Nephron (organoid): ENCODE results near the gene LMBR1.
"Not testable (repeated sequence)": the region's sequence is repeated elsewhere in the genome, so short reads cannot be mapped to it uniquely, and the experiment has no call there.

Experiments
- H3K27ac Mint-ChIP-seq, 3 experiments: 2 replicates each; pipeline ENCODE4 v1.8.0; 2020; ENCODE audit warnings: mixed read lengths in 3 of 3, mild to moderate bottlenecking in 2 of 3, moderate library complexity in 1 of 3
- H3K27me3 Mint-ChIP-seq: 2 replicates; pipeline ENCODE4 v1.8.0; 2021; ENCODE audit warnings: low read depth, mild to moderate bottlenecking, moderate library complexity, mixed read lengths
- H3K36me3 Mint-ChIP-seq: 2 replicates; pipeline ENCODE4 v1.8.0; 2020; ENCODE audit warnings: low read depth, mixed read lengths
- H3K4me1 Mint-ChIP-seq: 2 replicates; pipeline ENCODE4 v1.8.0; 2020; ENCODE audit warnings: mixed read lengths
- H3K4me3 Mint-ChIP-seq, 3 experiments: 2 replicates each; pipeline ENCODE4 v1.8.0; 2020; ENCODE audit warnings: mild to moderate bottlenecking in 3 of 3, mixed read lengths in 3 of 3, moderate library complexity in 2 of 3
- H3K9me3 Mint-ChIP-seq: 2 replicates; pipeline ENCODE4 v1.8.0; 2020; ENCODE audit warnings: mixed read lengths
- CTCF ChIP-seq, 3 experiments: fragments of 200-600 bp; sonication (generic); IDR thresholded peaks; one replicate each; pipeline ENCODE4 v1.5.0; 2021; ENCODE audit warnings: antibody characterized with exemption in 3 of 3; ENCODE audit not compliant: unreplicated experiment in 3 of 3

Gene LMBR1

GRCh38 chr7:156857757-156858156 lies 35.2 kb downstream of the LMBR1 start:
- Mint-ChIP-seq H3K27ac (no peak overlapping the region), H3K27me3 (no peaks in the 10 kb centered on the region), H3K4me3 (no peak overlapping the region), H3K4me1 (no peaks in the 10 kb centered on the region), H3K36me3 (peaks cover 81% of the 10 kb centered on the region), H3K9me3 (peaks cover 69% of the 10 kb centered on the region)
- TF ChIP-seq CTCF (IDR thresholded peaks at IDR 0.05; ENCODE audit: unreplicated experiment in 3 of 3) = no peak

GRCh38 chr7:156854654-156855053 lies 38.3 kb downstream of the LMBR1 start:
- no peak overlapping the region for H3K27ac Mint-ChIP-seq
- peaks cover 58% of the 10 kb centered on the region for H3K9me3 Mint-ChIP-seq
- H3K27me3 Mint-ChIP-seq = no peaks in the 10 kb centered on the region
- peaks cover 67% of the 10 kb centered on the region for H3K36me3 Mint-ChIP-seq
- H3K4me1 Mint-ChIP-seq = no peaks in the 10 kb centered on the region
- H3K4me3 Mint-ChIP-seq = no peak overlapping the region
- no peak for TF ChIP-seq CTCF (IDR thresholded peaks at IDR 0.05; ENCODE audit: unreplicated experiment in 3 of 3)

- no peak for TF ChIP-seq CTCF (IDR thresholded peaks at IDR 0.05; ENCODE audit: unreplicated experiment in 3 of 3)
- Mint-ChIP-seq H3K36me3 (peaks cover 32% of the 10 kb centered on the region), H3K4me1 (no peaks in the 10 kb centered on the region), H3K27me3 (peaks cover 5% of the 10 kb centered on the region), H3K4me3 (no peak overlapping the region), H3K27ac (no peak overlapping the region), H3K9me3 (peaks cover 24% of the 10 kb centered on the region)
Observed at GRCh38 chr7:156848979-156849378, 44.0 kb downstream of the LMBR1 start.

GRCh38 chr7:156845379-156846101 lies 47.4 kb downstream of the LMBR1 start:
- Mint-ChIP-seq H3K27ac (no peak overlapping the region), H3K36me3 (peaks cover 19% of the 10 kb centered on the region), H3K9me3 (peaks cover 14% of the 10 kb centered on the region), H3K4me1 (no peaks in the 10 kb centered on the region), H3K27me3 (peaks cover 5% of the 10 kb centered on the region), H3K4me3 (no peak overlapping the region)
- TF ChIP-seq CTCF (IDR thresholded peaks at IDR 0.05; ENCODE audit: unreplicated experiment in 3 of 3) = no peak

- not testable (repeated sequence) for H3K27ac Mint-ChIP-seq, H3K4me1 Mint-ChIP-seq, H3K9me3 Mint-ChIP-seq, H3K27me3 Mint-ChIP-seq, H3K4me3 Mint-ChIP-seq, H3K36me3 Mint-ChIP-seq
Observed at GRCh38 chr7:156843582-156843981, 49.4 kb downstream of the LMBR1 start.

- H3K27me3 Mint-ChIP-seq = no peaks in the 10 kb centered on the region
- H3K9me3 Mint-ChIP-seq = peaks cover 5% of the 10 kb centered on the region
- TF ChIP-seq CTCF (IDR thresholded peaks at IDR 0.05; ENCODE audit: unreplicated experiment in 3 of 3) = no peak
- no peaks in the 10 kb centered on the region for H3K4me1 Mint-ChIP-seq
- H3K27ac Mint-ChIP-seq = no peak overlapping the region
- no peak overlapping the region for H3K4me3 Mint-ChIP-seq
- peaks cover 12% of the 10 kb centered on the region for H3K36me3 Mint-ChIP-seq
Observed at GRCh38 chr7:156843157-156843556, 49.8 kb downstream of the LMBR1 start.
